ENCODE data around the gene ZNF77. TPM values are rescaled to one million over a fixed set of nuclear protein-coding genes. Genes with fewer than 3 reads are reported as not detected.
"Not testable (repeated sequence)": the region's sequence is repeated elsewhere in the genome, so short reads cannot be mapped to it uniquely, and the experiment has no call there.

Gene ZNF77
- total and polyA plus RNA-seq, 10 of the 15 experiments (the other 5 are each of a cell fraction or from before 2014, with no cell fraction given): 1.9 to 4.7 (median 3.0) TPM

GRCh38 chr19:2905918-2906519 lies 38.8 kb downstream of the ZNF77 start:
- H4K20me1 ChIP-seq (ENCODE audit: control insufficient read depth, insufficient read depth): no peaks in the 10 kb centered on the region
- 0 out of 4 replicates have a peak, but pooled peaks cover 0 to 3% of the 10 kb centered on the region in 2 experiments for H3K36me3 ChIP-seq (ENCODE audit: control insufficient read depth in 2 of 2, insufficient read depth in 2 of 2, low read length in 1 of 2)
- DNase-seq (ENCODE audit: low read depth, low spot score) (no peak), FAIRE-seq (no peak), ATAC-seq (no peak)
- RAD21 ChIA-PET (ENCODE audit: unreplicated experiment): no interaction called here
- H3K4me2 ChIP-seq (ENCODE audit: control insufficient read depth, insufficient read depth): no peak overlapping the region
- H3K9me3 ChIP-seq (replicated peaks; ENCODE audit: control insufficient read depth, insufficient read depth, low read length): no peaks in the 10 kb centered on the region; the same call in 2 of the 3 replicates
- no peak overlapping the region for H3K27ac ChIP-seq (ENCODE audit: control insufficient read depth, insufficient read depth)
- CTCF ChIA-PET: interaction anchor here (1.7 kb wide), 1 partner anchor 8 kb away, joined by 3 read pairs; no protein-coding TSS in a partner anchor
- H2AFZ ChIP-seq (ENCODE audit: control insufficient read depth, low read depth, low read length): no peak overlapping the region
- no peaks in the 10 kb centered on the region for H3K4me1 ChIP-seq (ENCODE audit: control insufficient read depth, insufficient read depth, low read length)
- WGBS (ENCODE audit: insufficient coverage, insufficient replicate concordance, low lambda C conversion rate, missing lambda C conversion rate): 97% methylated on average over 11 of the region's 11 CpGs
- H3K79me2 ChIP-seq (ENCODE audit: control insufficient read depth, insufficient read depth, low read length): peaks cover 13% of the 10 kb centered on the region
- no TSS peak for BruUV-seq (replicated peaks)
- TF ChIP-seq CHD4 (IDR thresholded peaks at IDR 0.05): no peak
- TF ChIP-seq, protein P1, sequence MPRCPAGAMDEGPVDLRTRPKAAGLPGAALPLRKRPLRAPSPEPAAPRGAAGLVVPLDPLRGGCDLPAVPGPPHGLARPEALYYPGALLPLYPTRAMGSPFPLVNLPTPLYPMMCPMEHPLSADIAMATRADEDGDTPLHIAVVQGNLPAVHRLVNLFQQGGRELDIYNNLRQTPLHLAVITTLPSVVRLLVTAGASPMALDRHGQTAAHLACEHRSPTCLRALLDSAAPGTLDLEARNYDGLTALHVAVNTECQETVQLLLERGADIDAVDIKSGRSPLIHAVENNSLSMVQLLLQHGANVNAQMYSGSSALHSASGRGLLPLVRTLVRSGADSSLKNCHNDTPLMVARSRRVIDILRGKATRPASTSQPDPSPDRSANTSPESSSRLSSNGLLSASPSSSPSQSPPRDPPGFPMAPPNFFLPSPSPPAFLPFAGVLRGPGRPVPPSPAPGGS (IDR thresholded peaks at IDR 0.05; ENCODE audit: borderline replicate concordance, insufficient read depth, low read depth, low read length, poor library complexity, severe bottlenecking): no peak
- SMC1A ChIA-PET (ENCODE audit: uncharacterized antibody, unreplicated experiment): no interaction called here
- no peak overlapping the region for H3K9ac ChIP-seq (ENCODE audit: control insufficient read depth, insufficient read depth, low read length)
- H3K4me3 ChIP-seq: no peak overlapping the region
- intact Hi-C loops (cut with micrococcal nuclease; ENCODE audit: unreplicated experiment): no loop called here
- POLR2A ChIA-PET: no interaction called here
- H3K27me3 ChIP-seq (replicated peaks in 1 of 2; ENCODE audit: control insufficient read depth in 2 of 2, insufficient read depth in 2 of 2, low read length in 1 of 2): no peaks in the 10 kb centered on the region
- in situ Hi-C loops (cut with MboI): no loop called here

- RAD21 ChIA-PET (ENCODE audit: unreplicated experiment); H3K27ac ChIP-seq (ENCODE audit: control insufficient read depth, insufficient read depth); H2AFZ ChIP-seq (ENCODE audit: control insufficient read depth, low read depth, low read length); intact Hi-C loops (cut with micrococcal nuclease; ENCODE audit: unreplicated experiment); H4K20me1 ChIP-seq (ENCODE audit: control insufficient read depth, insufficient read depth); ATAC-seq; SMC1A ChIA-PET (ENCODE audit: uncharacterized antibody, unreplicated experiment); H3K4me2 ChIP-seq (ENCODE audit: control insufficient read depth, insufficient read depth); H3K4me3 ChIP-seq; H3K36me3 ChIP-seq (ENCODE audit: control insufficient read depth in 2 of 2, insufficient read depth in 2 of 2, low read length in 1 of 2); in situ Hi-C loops (cut with MboI); H3K4me1 ChIP-seq (ENCODE audit: control insufficient read depth, insufficient read depth, low read length); FAIRE-seq; BruUV-seq (replicated peaks); H3K9me3 ChIP-seq (replicated peaks; ENCODE audit: control insufficient read depth, insufficient read depth, low read length); H3K9ac ChIP-seq (ENCODE audit: control insufficient read depth, insufficient read depth, low read length); CTCF ChIA-PET; POLR2A ChIA-PET; DNase-seq (ENCODE audit: low read depth, low spot score); H3K27me3 ChIP-seq (replicated peaks in 1 of 2; ENCODE audit: control insufficient read depth in 2 of 2, insufficient read depth in 2 of 2, low read length in 1 of 2): not testable (repeated sequence)
- H3K79me2 ChIP-seq (ENCODE audit: control insufficient read depth, insufficient read depth, low read length): peaks cover 16% of the 10 kb centered on the region
- WGBS (ENCODE audit: insufficient coverage, insufficient replicate concordance, low lambda C conversion rate, missing lambda C conversion rate): 97% methylated on average over 13 of the region's 13 CpGs
These were observed 41.4 kb downstream of the ZNF77 start for GRCh38 chr19:2903326-2903725.

Measured in GM12878 (cell line).